HG02763 (cell line): ENCODE results near the gene TAF11L8.
"Not testable (repeated sequence)": the region's sequence is repeated elsewhere in the genome, so short reads cannot be mapped to it uniquely, and the experiment has no call there.

ENCODE experiments used
- ATAC-seq: cut with Tn5 transposase; IDR thresholded peaks from one replicate; pipeline ENCODE4 v1.9.1; 2021; ENCODE audit warnings: mild to moderate bottlenecking, moderate library complexity; ENCODE audit not compliant: unreplicated experiment

Gene TAF11L8

GRCh38 chr5:17590860-17591259 lies at the start of gene TAF11L8:
TSS of gene TAF11L8 (minus strand) at chr5:17590960.
- not testable (repeated sequence) for ATAC-seq

DNA sequence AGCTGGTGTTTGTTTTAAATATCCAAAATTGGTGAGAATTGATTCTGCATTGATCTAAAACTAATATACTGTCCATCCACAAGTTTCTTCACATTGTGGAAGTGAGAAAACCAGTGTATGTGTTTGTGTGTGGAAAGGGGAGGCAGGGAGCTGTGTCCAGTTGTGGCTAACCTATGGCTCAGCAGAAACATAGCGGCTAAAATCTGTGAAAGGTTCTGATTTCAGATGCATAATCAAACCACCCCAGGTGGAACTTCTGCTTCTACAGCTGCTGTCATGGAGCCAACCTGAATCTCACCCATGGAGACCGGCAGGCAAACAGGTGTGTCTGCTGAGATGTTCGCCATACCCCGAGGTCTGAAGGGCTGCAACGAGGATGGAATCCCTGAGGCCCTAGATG lies 43.4 kb upstream of the TAF11L8 start, which contains the start of gene TAF11L14:
Gene TAF11L14, plus strand, starts transcription at position 301 of the 400 bp plus-strand sequence.
- no peak for ATAC-seq

GRCh38 chr5:17631788-17632187 lies 41.0 kb upstream of the TAF11L8 start, which contains the start of gene TAF11L13:
TSS of gene TAF11L13 (plus strand) at chr5:17632088.
- not testable (repeated sequence) for ATAC-seq

- no peak for ATAC-seq
Measured at GRCh38 chr5:17625686-17626085, 34.9 kb upstream of the TAF11L8 start.

DNA sequence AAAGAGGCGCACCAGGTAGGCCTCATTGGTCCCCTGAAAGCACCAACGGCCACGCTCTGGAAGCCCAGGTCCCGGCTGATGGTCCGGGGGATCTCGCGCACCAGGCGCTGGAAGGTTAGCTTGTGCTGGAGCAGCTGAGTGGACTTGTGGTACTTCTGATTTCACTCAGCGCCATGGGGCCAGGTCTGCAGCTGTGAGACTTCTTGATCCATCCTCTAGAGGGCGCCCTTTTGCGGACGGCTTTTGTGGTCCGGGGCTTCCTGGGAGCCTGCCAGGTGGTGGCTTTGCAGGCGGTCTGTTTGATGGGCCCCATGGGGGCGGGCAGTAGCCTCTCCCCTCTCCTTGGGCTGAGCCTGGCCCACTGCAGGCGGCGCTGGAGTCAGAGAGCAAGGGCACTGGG lies 29.9 kb upstream of the TAF11L8 start:
- no peak for ATAC-seq

- ATAC-seq: no peak
Measured at GRCh38 chr5:17619354-17619753, 28.6 kb upstream of the TAF11L8 start.

DNA sequence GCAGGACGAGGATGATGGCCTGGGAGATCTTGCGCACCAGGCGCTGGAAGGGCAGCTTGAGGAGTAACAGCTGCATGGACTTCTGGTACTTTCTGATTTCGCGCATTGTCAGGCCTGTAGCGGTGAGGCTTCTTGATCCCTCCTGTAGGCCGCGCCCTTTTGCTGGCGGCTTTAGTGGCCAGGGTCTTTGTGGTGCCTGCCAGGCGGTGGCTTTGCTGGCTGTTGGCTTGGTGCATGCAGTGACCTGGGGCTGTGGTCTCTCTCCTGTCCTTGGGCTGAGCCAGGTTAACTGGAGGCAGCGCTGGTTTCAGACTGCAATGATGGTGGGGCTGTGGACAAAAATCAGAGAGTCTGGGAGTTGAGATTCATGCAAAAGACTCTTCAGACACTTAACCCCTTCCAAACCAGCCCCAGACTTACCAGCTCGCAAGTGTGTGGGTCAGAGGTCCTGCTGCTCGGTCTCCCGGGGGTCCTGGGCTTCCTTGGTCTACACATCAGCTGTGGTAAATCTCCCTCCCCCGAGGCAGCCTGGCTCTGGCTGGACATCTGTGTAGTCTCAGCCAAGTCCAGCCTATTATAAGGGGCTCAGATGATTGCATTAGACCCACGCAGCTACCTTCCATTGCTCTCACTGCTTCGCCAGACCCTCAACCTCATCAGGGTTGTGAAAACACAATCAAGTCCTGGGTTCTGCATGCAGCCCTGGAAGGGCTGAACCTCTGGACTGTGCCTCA lies 24.3 kb upstream of the TAF11L8 start:
- ATAC-seq: no peak

DNA sequence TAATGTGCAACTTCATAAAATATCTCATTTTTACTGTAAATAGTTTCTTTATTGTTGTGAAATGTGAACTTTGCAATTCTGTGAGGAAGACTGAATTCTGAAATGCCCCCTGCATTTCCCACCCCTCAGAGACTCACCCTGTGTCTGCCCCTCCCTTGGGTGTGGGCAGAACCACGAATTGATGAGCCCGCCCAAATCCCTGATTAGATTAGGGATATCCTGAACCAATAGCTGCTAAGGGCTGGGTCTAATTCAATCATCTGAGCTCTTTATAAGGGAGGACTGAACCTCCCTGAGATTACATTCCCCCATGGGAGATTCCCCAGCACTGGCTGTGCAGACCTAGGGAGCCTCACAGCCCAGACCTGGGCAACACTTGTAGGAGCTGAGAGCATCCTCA lies 19.3 kb upstream of the TAF11L8 start, which contains the start of gene TAF11L12:
Gene TAF11L12, plus strand, starts transcription at position 301 of the 400 bp plus-strand sequence.
- ATAC-seq: not testable (repeated sequence)

DNA sequence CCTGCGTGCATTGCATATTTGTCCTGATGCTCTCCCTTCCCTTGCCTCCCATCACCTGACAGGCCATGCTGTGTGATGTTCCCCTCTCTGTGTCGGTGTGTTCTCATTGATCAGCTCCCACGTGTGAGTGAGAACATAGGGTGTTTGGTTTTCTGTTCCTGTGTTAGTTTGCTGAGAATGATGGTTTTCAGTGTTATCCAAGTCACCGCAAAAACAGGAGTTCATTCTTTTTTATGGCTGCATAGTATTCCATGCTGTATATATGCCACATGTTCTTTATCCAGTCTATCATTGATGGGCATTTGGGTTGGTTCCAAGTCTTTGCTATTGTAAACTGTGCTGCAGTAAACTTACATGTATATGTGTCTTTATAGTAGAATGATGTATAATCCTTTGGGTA lies 16.7 kb upstream of the TAF11L8 start:
- ATAC-seq: not testable (repeated sequence)

GRCh38 chr5:17604951-17605350 lies 14.2 kb upstream of the TAF11L8 start:
- ATAC-seq: no peak

DNA sequence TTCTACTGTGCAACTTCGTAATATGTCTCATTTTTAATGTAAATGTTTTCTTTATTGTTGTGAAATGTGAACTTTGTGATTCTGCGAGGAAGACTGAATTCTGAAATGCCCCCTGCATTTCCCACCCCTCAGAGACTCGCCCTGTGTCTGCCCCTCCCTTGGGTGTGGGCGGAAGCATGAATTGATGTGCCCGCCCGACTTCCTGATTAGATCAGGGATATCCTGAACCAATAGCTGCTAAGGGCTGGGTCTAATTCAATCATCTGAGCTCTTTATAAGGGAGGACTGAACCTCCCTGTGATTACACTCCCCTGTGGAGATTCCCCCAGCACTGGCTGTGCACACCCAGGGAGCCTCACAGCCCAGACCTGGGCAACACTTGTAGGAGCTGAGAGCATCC lies 13.1 kb upstream of the TAF11L8 start, which contains the start of gene TAF11L11:
Gene TAF11L11, plus strand, starts transcription at position 304 of the 400 bp plus-strand sequence.
- ATAC-seq: not testable (repeated sequence)

GRCh38 chr5:17597728-17598127 lies 7.0 kb upstream of the TAF11L8 start, which contains the start of gene TAF11L10:
TSS of gene TAF11L10 (minus strand) at chr5:17597828.
- not testable (repeated sequence) for ATAC-seq

- not testable (repeated sequence) for ATAC-seq
Measured at GRCh38 chr5:17594255-17594654, 3.5 kb upstream of the TAF11L8 start, which contains the start of gene TAF11L9. TSS of gene TAF11L9 (minus strand) at chr5:17594394.

DNA sequence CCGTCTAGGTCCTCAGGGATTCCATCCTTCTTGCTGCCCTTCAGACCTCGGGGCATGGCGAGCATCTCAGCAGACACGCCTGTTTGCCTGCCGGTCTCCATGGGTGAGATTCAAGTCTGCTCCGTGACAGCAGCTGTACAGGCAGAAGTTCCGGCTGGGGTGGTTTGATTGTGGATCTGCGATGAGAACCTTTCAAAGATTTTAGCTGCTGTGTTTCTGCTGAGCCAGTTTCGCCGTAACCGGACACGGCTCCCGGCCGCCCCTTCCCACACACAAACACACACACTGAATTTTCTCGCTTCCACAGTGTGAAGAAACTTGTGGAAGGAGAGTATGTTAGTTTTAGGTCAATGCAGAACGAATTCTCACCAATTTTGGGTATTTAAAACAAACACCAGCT lies 5.1 kb downstream of the TAF11L8 start, which contains the start of gene TAF11L7:
Gene TAF11L7, minus strand, starts transcription at position 101 of the 400 bp plus-strand sequence.
- ATAC-seq: not testable (repeated sequence)
